ENCODE results near the gene ATP7B.

GRCh38 chr13:51995677-51996551 is 15.3 kb downstream of the ATP7B start:
- TF ChIP-seq POLR2A (IDR thresholded peaks at IDR 0.05) (no peak), CTCF (IDR thresholded peaks at IDR 0.05) (peak in 1 of 5 experiments; percentile 16)

Data from transverse colon (tissue), 3 donors.